ENCODE data around the gene CMSS1.

Gene CMSS1

GRCh38 chr3:100230710-100231109, 413.0 kb downstream of the CMSS1 start:
- no peak for DNase-seq (ENCODE audit: low spot score)

All from HuH-7 (cell line).